IMR-90 (cell line): ENCODE results near the gene PRKCE. TPM values are rescaled to one million over a fixed set of nuclear protein-coding genes. Genes with fewer than 3 reads are reported as not detected.

ENCODE experiments used
- ATAC-seq: fragments of 200-7000 bp; cut with Tn5 transposase; 2 replicates; pipeline ENCODE4 v1.9.1; 2020; ENCODE audit warnings: low read depth, mild to moderate bottlenecking, moderate library complexity
- BruUV-seq: library from RNA; stranded (reverse); fragments of 400-500 nt; replicated peaks from 2 replicates; lab custom pipeline; 2021; lab: Mats Ljungman, UMichigan
- CTCF ChIA-PET: fragments of 300-600 bp; formaldehyde crosslinking; extraction: SDS; loops from one replicate; lab custom pipeline; 2021; ENCODE audit warnings: antibody characterized with exemption; lab: Yijun Ruan, JAX
- POLR2A ChIA-PET: fragments of 300-600 bp; sonication (Branson Sonifier 250); formaldehyde crosslinking; loops from one replicate; lab custom pipeline; 2022; ENCODE audit warnings: antibody characterized with exemption; ENCODE audit not compliant: unreplicated experiment; lab: Charles Lee
- DNase-seq: peaks from one replicate; pipeline ENCODE4 v3.0.0; 2013
- H2AFZ ChIP-seq: replicated peaks from 2 replicates; pipeline ENCODE3; 2013; ENCODE audit warnings: low read length, mild to moderate bottlenecking; ENCODE audit not compliant: poor library complexity
- H2AK5ac ChIP-seq: 2 replicates; pipeline ENCODE4 v1.6.1; 2013; ENCODE audit warnings: low read depth, low read length, inconsistent platforms
- H2AK9ac ChIP-seq: replicated peaks from 2 replicates; pipeline ENCODE3; 2013; ENCODE audit warnings: mild to moderate bottlenecking, low read depth, low read length, moderate library complexity; ENCODE audit not compliant: poor library complexity
- H2BK120ac ChIP-seq: 2 replicates; pipeline ENCODE4 v1.6.1; 2013; ENCODE audit warnings: low read depth, low read length, inconsistent platforms
- H2BK15ac ChIP-seq: 3 replicates; pipeline ENCODE4 v1.6.1; 2013; ENCODE audit warnings: low read depth, low read length, inconsistent platforms
- H2BK20ac ChIP-seq: 2 replicates; pipeline ENCODE4 v1.6.1; 2013; ENCODE audit warnings: low read depth, mild to moderate bottlenecking, inconsistent platforms, low read length, moderate library complexity
- H2BK5ac ChIP-seq: 2 replicates; pipeline ENCODE4 v1.6.1; 2013; ENCODE audit warnings: mild to moderate bottlenecking, low read depth, low read length, inconsistent platforms; ENCODE audit not compliant: poor library complexity, severe bottlenecking
- H3K14ac ChIP-seq: replicated peaks from 2 replicates; pipeline ENCODE4 v1.6.1; 2013; ENCODE audit warnings: low read depth, low read length, inconsistent platforms
- H3K18ac ChIP-seq: 2 replicates; pipeline ENCODE4 v1.6.1; 2013; ENCODE audit warnings: low read depth, low read length, control low read depth
- H3K23ac ChIP-seq: 2 replicates; pipeline ENCODE4 v1.6.1; 2013; ENCODE audit warnings: low read depth, low read length, inconsistent platforms
- H3K27ac ChIP-seq: 2 replicates; pipeline ENCODE4 v1.5.1; 2013; ENCODE audit warnings: mild to moderate bottlenecking, control low read depth, low read length; ENCODE audit not compliant: insufficient read depth
- H3K27me3 ChIP-seq: 2 replicates; pipeline ENCODE4 v1.6.1; 2013; ENCODE audit warnings: low read length; ENCODE audit not compliant: control insufficient read depth, insufficient read depth
- H3K36me3 ChIP-seq: 2 replicates; pipeline ENCODE4 v1.6.1; 2013; ENCODE audit warnings: low read length, mixed read lengths; ENCODE audit not compliant: control insufficient read depth, insufficient read depth
- H3K4ac ChIP-seq: 2 replicates; pipeline ENCODE4 v1.6.1; 2013; ENCODE audit warnings: low read depth, low read length, inconsistent platforms
- H3K4me1 ChIP-seq: 2 replicates; pipeline ENCODE4 v1.6.1; 2013; ENCODE audit warnings: low read length, mixed read lengths; ENCODE audit not compliant: control insufficient read depth, insufficient read depth
- H3K4me2 ChIP-seq: 2 replicates; pipeline ENCODE4 v1.6.1; 2013; ENCODE audit warnings: low read depth, mild to moderate bottlenecking, control low read depth, low read length, moderate library complexity
- H3K4me3 ChIP-seq: 2 replicates; pipeline ENCODE4 v1.5.1; 2013; ENCODE audit warnings: low read depth, mild to moderate bottlenecking, control low read depth, low read length, moderate library complexity; ENCODE audit not compliant: insufficient read depth
- H3K56ac ChIP-seq: 2 replicates; pipeline ENCODE4 v1.6.1; 2013; ENCODE audit warnings: low read length, inconsistent platforms; ENCODE audit not compliant: insufficient read depth; ENCODE audit errors: extremely low read depth
- H3K79me1 ChIP-seq, 2 experiments: 2 replicates each; pipeline ENCODE4 v1.6.1; 2013; ENCODE audit warnings: low read length in 2 of 2, inconsistent platforms in 1 of 2, low read depth in 1 of 2
- H3K9ac ChIP-seq: 2 replicates; pipeline ENCODE4 v1.6.1; 2013; ENCODE audit warnings: low read depth, low read length, control low read depth
- H3K9me1 ChIP-seq: 2 replicates; pipeline ENCODE4 v1.6.1; 2013; ENCODE audit warnings: low read length, inconsistent platforms; ENCODE audit not compliant: insufficient read depth
- H3K9me3 ChIP-seq: 2 replicates; pipeline ENCODE4 v1.6.1; 2013; ENCODE audit warnings: low read length; ENCODE audit not compliant: control insufficient read depth, insufficient read depth
- H4K20me1 ChIP-seq: 2 replicates; pipeline ENCODE4 v1.6.1; 2013; ENCODE audit warnings: low read length, inconsistent platforms; ENCODE audit not compliant: insufficient read depth
- H4K5ac ChIP-seq: 2 replicates; pipeline ENCODE4 v1.6.1; 2013; ENCODE audit warnings: mild to moderate bottlenecking, low read depth, low read length, control low read depth
- H4K8ac ChIP-seq, 2 experiments: 2 replicates each; pipeline ENCODE4 v1.6.1; 2013; ENCODE audit warnings: low read depth in 2 of 2, low read length in 2 of 2, control low read depth in 1 of 2, inconsistent platforms in 1 of 2
- H4K91ac ChIP-seq: 2 replicates; pipeline ENCODE4 v1.6.1; 2013; ENCODE audit warnings: low read depth, low read length, inconsistent platforms; ENCODE audit not compliant: insufficient read depth
- BHLHE40 ChIP-seq: fragments of 150-350 bp; IDR thresholded peaks from 2 replicates; pipeline ENCODE4 v1.6.1; 2016; ENCODE audit warnings: mild to moderate bottlenecking, low read depth, low read length
- CEBPB ChIP-seq: IDR thresholded peaks from 2 replicates; pipeline ENCODE4 v1.6.1; 2012; ENCODE audit warnings: low read depth, low read length, improper control_type of control experiment
- CHD1 ChIP-seq: IDR thresholded peaks from 2 replicates; pipeline ENCODE4 v1.6.1; 2012; ENCODE audit warnings: low read depth, low read length, improper control_type of control experiment
- CTCF ChIP-seq: conservative IDR thresholded peaks from 2 replicates; pipeline ENCODE4 v1.5.1; 2012; ENCODE audit warnings: mild to moderate bottlenecking, low read depth, low read length, improper control_type of control experiment
- ELK1 ChIP-seq: fragments of 150-350 bp; IDR thresholded peaks from 2 replicates; pipeline ENCODE4 v1.6.1; 2016; ENCODE audit warnings: low read depth, mild to moderate bottlenecking, low read length, moderate library complexity, borderline replicate concordance
- FOS ChIP-seq: fragments of 150-350 bp; IDR thresholded peaks from 2 replicates; pipeline ENCODE4 v1.6.1; 2016; ENCODE audit warnings: low read depth, low read length
- MAFK ChIP-seq: IDR thresholded peaks from 2 replicates; pipeline ENCODE4 v1.6.1; 2012; ENCODE audit warnings: low read depth, low read length, improper control_type of control experiment
- NFE2L2 ChIP-seq: fragments of 150-350 bp; IDR thresholded peaks from 2 replicates; pipeline ENCODE4 v1.6.1; 2016; ENCODE audit warnings: low read depth, mild to moderate bottlenecking, low read length
- POLR2A ChIP-seq: IDR thresholded peaks from 2 replicates; pipeline ENCODE4 v1.6.1; 2012; ENCODE audit warnings: mild to moderate bottlenecking, low read depth, low read length
- RAD21 ChIP-seq: IDR thresholded peaks from 2 replicates; pipeline ENCODE4 v1.6.1; 2012; ENCODE audit warnings: low read length, improper control_type of control experiment
- RCOR1 ChIP-seq: IDR thresholded peaks from 2 replicates; pipeline ENCODE4 v1.6.1; 2012; ENCODE audit warnings: mild to moderate bottlenecking, low read length, improper control_type of control experiment; ENCODE audit not compliant: insufficient replicate concordance
- SMC3 ChIP-seq: fragments of 150-350 bp; IDR thresholded peaks from 2 replicates; pipeline ENCODE4 v1.6.1; 2016; ENCODE audit warnings: low read depth, mild to moderate bottlenecking, antibody characterized with exemption, low read length, moderate library complexity
- WGBS, 2 experiments: methylation state at CpG; one replicate each; pipeline versions ENCODE4 v1.1.5 to v1.1.7; 2013; ENCODE audit warnings: missing lambda C conversion rate in 2 of 2; ENCODE audit not compliant: insufficient read length in 1 of 2; ENCODE audit errors: extremely low coverage in 2 of 2; 5-methylcytosine and 5-hydroxymethylcytosine counted together
- dilution Hi-C: fragments of 300-500 bp; cut with HindIII; formaldehyde crosslinking; loops from one replicate; pipeline ENCODE4 v1.14.3; 2018; ENCODE audit warnings: low sequenced_read_pairs; ENCODE audit not compliant: unreplicated experiment
- in situ Hi-C: fragments of 300-500 bp; cut with MboI; formaldehyde crosslinking; loops from 3 replicates; pipeline ENCODE4 v1.14.3; 2019; ENCODE audit warnings: low sequenced_read_pairs, inconsistent platforms, mixed read lengths
- intact Hi-C: fragments of 100-400 bp; cut with micrococcal nuclease; formaldehyde crosslinking; loops from 2 replicates; pipeline ENCODE4 v1.10.0; 2022
- polyA plus RNA-seq, 3 experiments: library from polyadenylated mRNA; depleted of rRNA; stranded (reverse); fragments of >200 nt; gene quantifications; 2 replicates each; pipeline ENCODE4 v1.2.3, GENCODE V29; 2012; ENCODE audit warnings: low replicate concordance in 1 of 3
- total RNA-seq: library from RNA; depleted of rRNA; stranded (reverse); fragments of >200 nt; gene quantifications from 2 replicates; pipeline ENCODE4 v1.2.3, GENCODE V29; 2012

Gene PRKCE
- total and polyA plus RNA-seq, 2 of the 4 experiments (the other 2 are of a cell fraction) = 8.1 to 32.4 TPM

GRCh38 chr2:45789961-45790723 lies 138.7 kb downstream of the PRKCE start:
- CTCF ChIA-PET = no interaction called here
- Histone ChIP-seq H3K18ac (no peak overlapping the region), H2BK5ac (no peak overlapping the region), H3K56ac (no peak overlapping the region), H2BK15ac (no peak overlapping the region), H3K27ac (no peak overlapping the region), H2BK20ac (no peak overlapping the region), H3K36me3 (no peaks in the 10 kb centered on the region), H4K20me1 (0 out of 2 replicates have a peak, but pooled peaks cover 9% of the 10 kb centered on the region), H3K9me3 (no peaks in the 10 kb centered on the region), H2BK120ac (no peak overlapping the region), H4K5ac (no peak overlapping the region), H3K9ac (no peak overlapping the region), H3K27me3 (no peaks in the 10 kb centered on the region), H2AK9ac (no peak overlapping the region), H3K4me2 (no peak overlapping the region), H2AFZ (no peak overlapping the region), H3K23ac (no peak overlapping the region), H3K79me1 (peaks cover 4 to 5% of the 10 kb centered on the region in 2 experiments; a peak in 2 of 4 replicates), H3K9me1 (peaks cover 2% of the 10 kb centered on the region; the same call in 1 of the 2 replicates), H3K4me1 (no peaks in the 10 kb centered on the region), H4K8ac (no peak overlapping the region), H3K4ac (no peak overlapping the region), H4K91ac (no peak overlapping the region), H3K14ac (no peak overlapping the region), H3K4me3 (no peak overlapping the region), H2AK5ac (no peak overlapping the region)
- dilution Hi-C loops = no loop called here
- DNase-seq = no peak
- TF ChIP-seq NFE2L2 (no peak), ELK1 (no peak), CTCF (no peak), FOS (no peak), BHLHE40 (no peak), MAFK (no peak), SMC3 (no peak), CHD1 (no peak), CEBPB (no peak), POLR2A (no peak), RAD21 (no peak), RCOR1 (no peak)
- 100% methylated on average over 1 of the region's 10 CpGs; no CpG with 5 or more reads in 1 of the 2 experiments for WGBS, 2 experiments
- in situ Hi-C loops = no loop called here
- intact Hi-C loops = no loop called here
- POLR2A ChIA-PET = no interaction called here
- no peak for ATAC-seq
- no TSS peak for BruUV-seq
